ENCODE data around the gene SASH1.

SASH1 gene

DNA sequence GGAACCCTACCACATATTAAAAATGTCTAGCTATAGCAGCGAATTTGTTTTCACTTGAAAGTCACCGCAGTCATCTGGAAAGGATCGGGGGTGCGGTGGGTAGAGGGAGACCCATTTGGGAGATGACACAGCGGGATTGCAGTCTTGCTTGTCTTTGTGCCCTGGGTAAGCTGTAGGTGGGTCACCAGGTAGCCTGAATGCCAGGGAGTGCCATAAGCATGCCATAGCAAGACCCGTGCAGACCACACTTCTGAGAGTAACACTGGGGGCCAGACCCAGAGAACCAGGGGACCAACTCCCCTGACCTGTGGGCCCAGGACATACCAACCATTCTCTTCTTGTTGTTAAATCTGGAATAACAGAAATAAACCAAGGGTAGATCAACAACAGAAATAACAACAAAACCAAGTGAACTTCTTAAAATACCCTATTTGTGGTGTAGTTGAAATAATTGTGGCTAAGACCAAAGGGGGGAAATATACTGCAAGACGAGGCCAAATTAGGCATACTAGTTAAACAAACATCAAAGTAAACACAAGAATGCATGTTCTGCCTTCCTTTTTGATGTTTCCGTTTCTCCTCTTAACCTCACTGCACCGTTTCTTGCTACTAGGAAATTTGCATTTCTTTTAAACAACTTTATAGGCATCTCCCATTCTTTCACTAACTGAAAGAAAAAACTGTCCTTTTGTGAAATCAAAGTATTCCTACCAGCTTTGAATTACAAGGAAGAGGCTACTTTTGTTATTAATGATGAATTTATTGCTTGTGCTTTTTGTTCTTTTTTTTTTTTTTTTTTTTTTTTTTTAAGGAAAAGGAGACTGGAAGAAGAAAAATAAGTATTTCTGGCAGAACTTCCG is 128.2 kb downstream of the SASH1 start:
- H3K36me3 ChIP-seq (ENCODE audit: control insufficient read depth in 5 of 5, insufficient read depth in 5 of 5, low read length in 5 of 5) = peaks cover 7 to 33% (median 24%) of the 10 kb centered on the region in 5 donors
- peak overlapping the region; percentile 38 for H3K27ac ChIP-seq (ENCODE audit: low read depth, low read length)
- H3K4me1 ChIP-seq (ENCODE audit: control insufficient read depth in 5 of 5, insufficient read depth in 5 of 5, low read length in 5 of 5) = peaks cover 2 to 33% (median 9%) of the 10 kb centered on the region in 5 donors
- H3K4me3 ChIP-seq (ENCODE audit: low read depth in 1 of 5, low read length in 5 of 5) = no peak overlapping the region
- no peak overlapping the region for H3K9ac ChIP-seq (ENCODE audit: low read length in 5 of 5)
- H3K27me3 ChIP-seq (ENCODE audit: control insufficient read depth in 5 of 5, insufficient read depth in 4 of 5, low read length in 5 of 5) = no peaks in the 10 kb centered on the region
- no peaks in the 10 kb centered on the region for H3K9me3 ChIP-seq (ENCODE audit: control insufficient read depth in 5 of 5, low read length in 5 of 5)

DNA sequence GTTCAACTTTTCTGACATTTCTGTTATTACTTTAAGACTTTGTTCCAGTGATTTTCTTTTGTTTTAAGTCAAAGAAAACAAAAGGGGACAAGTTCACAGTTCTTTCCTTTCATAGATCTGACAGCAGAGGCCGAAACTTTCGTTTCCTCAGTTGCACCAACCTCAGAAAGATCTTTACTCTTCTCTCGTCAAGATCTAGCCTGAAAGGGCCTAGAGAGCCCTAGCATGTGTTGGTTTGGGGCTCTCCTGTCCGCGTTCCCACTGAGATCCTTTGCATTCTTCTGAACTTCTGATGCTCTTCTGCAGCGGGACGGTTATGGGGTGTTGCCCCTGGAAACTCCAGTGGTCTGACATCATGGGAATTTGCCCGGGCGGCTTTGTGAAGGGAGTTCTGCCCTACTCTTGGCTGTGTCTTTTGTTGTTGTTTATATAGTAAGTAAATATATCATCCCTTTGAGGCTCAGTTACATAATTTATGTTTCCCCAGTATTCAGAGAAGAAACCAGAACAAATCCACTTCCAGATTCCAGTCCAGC is 129.1 kb downstream of the SASH1 start:
- H3K4me3 ChIP-seq (ENCODE audit: low read depth in 1 of 5, low read length in 5 of 5) = no peak overlapping the region
- H3K4me1 ChIP-seq (ENCODE audit: control insufficient read depth in 5 of 5, insufficient read depth in 5 of 5, low read length in 5 of 5) = peaks cover 0 to 25% (median under 1%) of the 10 kb centered on the region in 5 donors
- H3K9ac ChIP-seq (ENCODE audit: low read length in 5 of 5) = peak overlapping the region in 1 of 5 donors; percentile 26
- H3K27ac ChIP-seq (ENCODE audit: low read depth, low read length) = peak overlapping the region; percentile 38
- H3K27me3 ChIP-seq (ENCODE audit: control insufficient read depth in 5 of 5, insufficient read depth in 4 of 5, low read length in 5 of 5) = no peaks in the 10 kb centered on the region
- no peaks in the 10 kb centered on the region for H3K9me3 ChIP-seq (ENCODE audit: control insufficient read depth in 5 of 5, low read length in 5 of 5)
- H3K36me3 ChIP-seq (ENCODE audit: control insufficient read depth in 5 of 5, insufficient read depth in 5 of 5, low read length in 5 of 5) = peaks cover 7 to 38% (median 27%) of the 10 kb centered on the region in 5 donors

DNA sequence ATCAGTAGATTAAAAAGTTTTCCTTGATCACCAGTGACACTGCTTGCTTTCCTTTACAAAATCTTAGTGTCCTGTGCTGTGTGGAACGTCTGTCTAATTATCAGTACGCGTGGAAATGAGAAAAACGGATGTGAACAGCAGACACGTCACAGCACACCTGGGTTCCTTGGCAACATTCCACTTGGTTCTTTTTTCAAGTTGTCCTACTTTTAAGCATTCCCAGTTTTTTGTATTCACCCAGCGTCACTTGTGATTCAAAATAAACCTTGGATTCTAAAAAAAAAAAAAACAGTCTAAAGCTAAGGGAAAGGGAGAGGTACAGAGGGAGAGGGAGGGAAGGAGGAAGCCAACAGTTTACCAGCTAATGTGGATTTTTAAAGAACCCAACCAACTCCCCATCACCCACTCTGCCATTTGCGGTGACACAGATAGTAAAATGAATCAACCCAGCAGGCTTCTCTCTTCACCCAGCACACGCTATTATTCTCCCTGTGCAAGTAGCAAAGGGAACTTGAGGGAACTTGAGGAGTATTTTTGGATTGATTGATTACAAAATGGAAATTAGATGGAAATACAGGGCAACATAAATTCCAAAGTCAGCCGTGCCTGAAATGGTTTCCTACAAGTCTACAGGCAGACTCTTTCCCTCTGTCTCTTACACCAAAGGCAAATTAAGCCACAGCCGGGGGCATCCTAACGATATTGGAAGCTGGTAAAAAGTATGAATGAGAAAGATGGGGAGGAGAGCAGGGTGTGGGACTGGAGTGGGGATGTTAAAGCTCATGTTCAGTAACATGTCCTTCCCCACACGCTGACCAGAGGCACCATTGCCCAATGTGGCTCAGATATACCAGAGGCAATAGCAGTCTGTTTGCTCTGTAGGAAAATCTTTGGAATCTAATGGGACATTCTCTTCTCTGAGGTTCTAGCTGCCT is 129.8 kb downstream of the SASH1 start:
- peaks cover 7 to 40% (median 27%) of the 10 kb centered on the region in 5 donors for H3K36me3 ChIP-seq (ENCODE audit: control insufficient read depth in 5 of 5, insufficient read depth in 5 of 5, low read length in 5 of 5)
- H3K27ac ChIP-seq (ENCODE audit: low read depth, low read length) = peak overlapping the region; percentile 38
- no peaks in the 10 kb centered on the region for H3K27me3 ChIP-seq (ENCODE audit: control insufficient read depth in 5 of 5, insufficient read depth in 4 of 5, low read length in 5 of 5)
- H3K9ac ChIP-seq (ENCODE audit: low read length in 5 of 5) = peak overlapping the region in 1 of 5 donors; percentile 7
- no peak overlapping the region for H3K4me3 ChIP-seq (ENCODE audit: low read depth in 1 of 5, low read length in 5 of 5)
- H3K9me3 ChIP-seq (ENCODE audit: control insufficient read depth in 5 of 5, low read length in 5 of 5) = no peaks in the 10 kb centered on the region
- H3K4me1 ChIP-seq (ENCODE audit: control insufficient read depth in 5 of 5, insufficient read depth in 5 of 5, low read length in 5 of 5) = peaks cover 0 to 23% (median 0%) of the 10 kb centered on the region in 5 donors

DNA sequence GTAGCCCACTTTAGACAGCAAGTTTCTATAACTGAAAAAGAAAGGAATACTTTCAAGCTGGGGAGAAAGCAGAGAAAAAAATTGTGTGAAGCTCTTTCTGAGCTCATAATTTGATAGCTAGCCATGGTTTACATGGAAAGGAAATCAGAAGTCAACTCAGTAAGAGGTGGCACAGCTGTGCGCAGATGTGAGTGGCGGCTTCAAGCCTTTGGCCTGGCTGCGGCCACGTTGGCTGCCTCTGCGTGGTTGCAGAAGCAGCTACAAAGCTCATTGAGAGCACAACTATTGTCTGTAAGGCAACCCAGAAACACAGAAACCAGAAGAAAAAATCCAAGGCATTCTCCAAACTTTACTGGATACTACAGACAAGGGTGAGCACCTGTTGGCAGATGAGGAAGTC is 136.9 kb downstream of the SASH1 start:
- Histone ChIP-seq H3K4me1 (ENCODE audit: control insufficient read depth in 5 of 5, insufficient read depth in 5 of 5, low read length in 5 of 5) (peaks cover 0 to 6% (median 0%) of the 10 kb centered on the region in 5 donors), H3K27me3 (ENCODE audit: control insufficient read depth in 5 of 5, insufficient read depth in 4 of 5, low read length in 5 of 5) (no peaks in the 10 kb centered on the region), H3K9ac (ENCODE audit: low read length in 5 of 5) (no peak overlapping the region), H3K9me3 (ENCODE audit: control insufficient read depth in 5 of 5, low read length in 5 of 5) (no peaks in the 10 kb centered on the region), H3K4me3 (ENCODE audit: low read depth in 1 of 5, low read length in 5 of 5) (no peak overlapping the region), H3K36me3 (ENCODE audit: control insufficient read depth in 5 of 5, insufficient read depth in 5 of 5, low read length in 5 of 5) (peaks cover 0 to 48% (median 31%) of the 10 kb centered on the region in 5 donors), H3K27ac (ENCODE audit: low read depth, low read length) (no peak overlapping the region)

DNA sequence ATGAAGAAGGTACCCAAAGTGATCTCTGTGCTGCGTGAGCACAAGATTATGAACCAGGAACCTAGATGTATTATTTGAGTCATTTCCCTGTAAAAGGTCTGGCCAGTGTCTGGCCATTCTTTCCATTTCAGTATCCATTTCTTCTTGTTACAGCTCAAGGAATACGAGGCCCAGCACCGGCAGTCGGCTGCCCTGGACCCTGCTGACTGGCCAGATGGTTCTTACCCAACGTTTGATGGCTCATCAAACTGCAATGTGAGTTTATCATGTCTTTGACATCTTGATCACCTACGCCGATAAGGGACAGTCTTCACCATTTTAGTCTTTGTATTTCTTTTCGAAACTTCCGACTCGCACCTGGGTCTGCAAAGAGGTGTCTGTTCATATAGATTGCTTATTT is 144.8 kb downstream of the SASH1 start:
- Histone ChIP-seq H3K9ac (ENCODE audit: low read length in 5 of 5) (no peak overlapping the region), H3K9me3 (ENCODE audit: control insufficient read depth in 5 of 5, low read length in 5 of 5) (no peaks in the 10 kb centered on the region), H3K4me3 (ENCODE audit: low read depth in 1 of 5, low read length in 5 of 5) (no peak overlapping the region), H3K36me3 (ENCODE audit: control insufficient read depth in 5 of 5, insufficient read depth in 5 of 5, low read length in 5 of 5) (peaks cover 0 to 18% (median 10%) of the 10 kb centered on the region in 5 donors), H3K4me1 (ENCODE audit: control insufficient read depth in 5 of 5, insufficient read depth in 5 of 5, low read length in 5 of 5) (peaks cover 2 to 21% (median 14%) of the 10 kb centered on the region in 5 donors), H3K27me3 (ENCODE audit: control insufficient read depth in 5 of 5, insufficient read depth in 4 of 5, low read length in 5 of 5) (no peaks in the 10 kb centered on the region), H3K27ac (ENCODE audit: low read depth, low read length) (no peak overlapping the region)

DNA sequence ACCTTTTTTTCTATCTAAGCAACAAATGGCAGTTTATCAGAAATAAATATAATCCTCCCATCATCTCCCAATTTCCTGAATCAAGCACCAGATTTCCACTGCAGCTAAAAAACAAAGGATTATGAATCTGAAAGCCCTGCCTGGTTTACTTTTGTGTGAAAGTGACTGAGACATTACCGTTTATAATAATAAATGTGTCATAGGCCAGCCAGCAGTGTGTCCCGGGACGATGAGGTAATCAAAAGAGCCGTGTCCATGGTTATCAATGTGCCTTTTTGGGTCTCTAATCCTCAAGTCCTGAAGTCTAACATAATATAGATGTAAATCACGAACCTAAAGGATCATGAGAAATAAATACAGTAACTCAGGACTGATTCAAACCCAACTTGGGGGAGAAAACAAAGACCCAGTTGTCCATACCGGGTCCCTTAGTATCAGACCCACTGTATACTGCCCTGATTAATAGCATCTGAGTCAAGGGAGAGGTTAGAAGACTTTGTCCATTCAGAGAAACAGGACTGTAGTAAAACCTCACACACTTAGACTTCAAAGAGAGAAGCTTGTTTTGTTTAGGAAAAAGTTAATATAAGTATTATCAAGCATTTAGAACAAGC is 149.1 kb downstream of the SASH1 start:
- peak overlapping the region; percentile 91 for H3K27ac ChIP-seq (ENCODE audit: low read depth, low read length)
- H3K4me3 ChIP-seq (ENCODE audit: low read depth in 1 of 5, low read length in 5 of 5) = no peak overlapping the region
- H3K9ac ChIP-seq (ENCODE audit: low read length in 5 of 5) = peak overlapping the region in 2 of 5 donors; percentile 1 to 63

DNA sequence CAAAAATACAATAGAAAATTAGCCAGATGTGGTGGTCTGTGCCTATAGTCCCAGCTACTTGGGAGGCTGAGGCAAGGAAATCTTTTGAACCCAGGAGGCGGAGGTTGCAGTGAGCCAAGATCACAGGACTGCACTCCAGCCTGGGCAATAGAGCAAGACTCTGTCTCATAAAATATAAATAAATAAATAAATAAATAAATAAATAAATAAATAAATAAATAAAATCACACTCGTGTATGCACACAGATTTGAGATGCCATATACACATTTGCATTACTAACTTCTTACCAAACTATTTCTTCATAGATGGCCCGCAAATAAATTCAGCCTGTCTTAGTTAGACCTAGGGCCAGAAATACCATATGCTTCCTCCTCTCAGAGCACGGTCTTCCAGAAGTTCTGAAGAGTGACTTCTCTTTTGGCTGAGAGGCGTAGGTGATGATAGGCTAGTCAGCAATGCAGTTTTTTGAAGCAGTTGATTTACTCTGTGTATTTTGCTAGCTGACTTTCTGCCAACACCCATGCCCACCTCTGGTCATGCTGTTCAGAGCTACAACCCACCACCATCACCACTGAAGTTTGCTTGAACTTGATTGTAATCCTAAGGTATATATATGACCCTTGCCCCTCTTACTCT is 150.1 kb downstream of the SASH1 start:
- H3K36me3 ChIP-seq (ENCODE audit: control insufficient read depth in 5 of 5, insufficient read depth in 5 of 5, low read length in 5 of 5) = peaks cover 0 to 7% (median 6%) of the 10 kb centered on the region in 5 donors
- H3K27ac ChIP-seq (ENCODE audit: low read depth, low read length) = peak overlapping the region; percentile 99
- H3K9me3 ChIP-seq (ENCODE audit: control insufficient read depth in 5 of 5, low read length in 5 of 5) = no peaks in the 10 kb centered on the region
- no peak overlapping the region for H3K4me3 ChIP-seq (ENCODE audit: low read depth in 1 of 5, low read length in 5 of 5)
- H3K4me1 ChIP-seq (ENCODE audit: control insufficient read depth in 5 of 5, insufficient read depth in 5 of 5, low read length in 5 of 5) = peaks cover 6 to 55% (median 46%) of the 10 kb centered on the region in 5 donors
- H3K27me3 ChIP-seq (ENCODE audit: control insufficient read depth in 5 of 5, insufficient read depth in 4 of 5, low read length in 5 of 5) = no peaks in the 10 kb centered on the region
- H3K9ac ChIP-seq (ENCODE audit: low read length in 5 of 5) = peak overlapping the region in 2 of 5 donors; percentile 7 to 48

More for the DNA sequence above, 149.1 kb downstream of the SASH1 start:
- Histone ChIP-seq H3K9me3 (ENCODE audit: control insufficient read depth in 5 of 5, low read length in 5 of 5) (no peaks in the 10 kb centered on the region), H3K4me1 (ENCODE audit: control insufficient read depth in 5 of 5, insufficient read depth in 5 of 5, low read length in 5 of 5) (peaks cover 6 to 47% (median 39%) of the 10 kb centered on the region in 5 donors), H3K36me3 (ENCODE audit: control insufficient read depth in 5 of 5, insufficient read depth in 5 of 5, low read length in 5 of 5) (peaks cover 0 to 13% (median 10%) of the 10 kb centered on the region in 5 donors), H3K27me3 (ENCODE audit: control insufficient read depth in 5 of 5, insufficient read depth in 4 of 5, low read length in 5 of 5) (no peaks in the 10 kb centered on the region)

DNA sequence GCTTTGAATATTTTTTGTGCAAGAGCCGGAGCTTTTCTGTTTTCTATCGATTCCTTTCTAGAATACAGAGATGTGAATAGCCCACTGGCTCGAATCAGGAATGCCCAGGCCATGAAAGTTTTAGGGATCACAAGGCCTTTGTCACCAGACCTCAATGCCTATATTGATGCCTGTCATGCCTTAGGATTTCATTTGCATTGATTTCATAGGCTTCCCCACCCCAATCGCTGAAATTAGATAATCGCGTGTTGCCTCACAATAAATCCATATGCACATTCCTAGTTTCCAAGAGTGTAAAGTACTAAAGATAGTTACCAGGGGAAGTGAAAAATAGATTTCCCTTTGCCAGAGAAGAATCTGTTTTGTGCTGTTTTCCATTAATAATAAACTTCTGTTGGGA is 150.8 kb downstream of the SASH1 start:
- H3K4me1 ChIP-seq (ENCODE audit: control insufficient read depth in 5 of 5, insufficient read depth in 5 of 5, low read length in 5 of 5) = peaks cover 6 to 56% (median 51%) of the 10 kb centered on the region in 5 donors
- H3K4me3 ChIP-seq (ENCODE audit: low read depth in 1 of 5, low read length in 5 of 5) = peak overlapping the region in 1 of 5 donors; percentile 14

DNA sequence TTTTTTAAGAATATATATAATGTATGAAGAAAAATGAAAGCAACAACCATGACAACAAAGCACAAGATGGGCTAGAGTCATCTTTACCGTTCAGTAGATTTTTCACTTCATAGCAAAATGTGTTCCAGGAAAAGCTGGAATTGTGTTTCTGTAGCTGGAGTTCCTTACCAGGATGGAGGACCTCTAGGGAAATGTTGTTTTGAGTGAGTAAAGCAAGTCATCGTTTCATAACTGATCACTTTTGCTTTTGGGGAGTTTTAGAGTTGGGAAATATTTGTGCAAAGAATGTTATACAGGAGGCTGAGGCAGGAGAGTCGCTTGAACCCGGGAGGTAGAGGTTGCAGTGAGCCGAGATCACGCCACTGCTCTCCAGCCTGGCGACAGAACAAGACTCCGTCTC is 151.6 kb downstream of the SASH1 start:
- Histone ChIP-seq H3K36me3 (ENCODE audit: control insufficient read depth in 5 of 5, insufficient read depth in 5 of 5, low read length in 5 of 5) (no peaks in the 10 kb centered on the region), H3K9ac (ENCODE audit: low read length in 5 of 5) (peak overlapping the region in 2 of 5 donors; percentile 8 to 24), H3K9me3 (ENCODE audit: control insufficient read depth in 5 of 5, low read length in 5 of 5) (no peaks in the 10 kb centered on the region), H3K27me3 (ENCODE audit: control insufficient read depth in 5 of 5, insufficient read depth in 4 of 5, low read length in 5 of 5) (no peaks in the 10 kb centered on the region), H3K27ac (ENCODE audit: low read depth, low read length) (peak overlapping the region; percentile 99), H3K4me1 (ENCODE audit: control insufficient read depth in 5 of 5, insufficient read depth in 5 of 5, low read length in 5 of 5) (peaks cover 6 to 57% (median 56%) of the 10 kb centered on the region in 5 donors), H3K4me3 (ENCODE audit: low read depth in 1 of 5, low read length in 5 of 5) (no peak overlapping the region)

More for the DNA sequence above, 150.8 kb downstream of the SASH1 start:
- H3K9ac ChIP-seq (ENCODE audit: low read length in 5 of 5) = peak overlapping the region in 4 of 5 donors; percentile 7 to 56 (median 36)
- H3K36me3 ChIP-seq (ENCODE audit: control insufficient read depth in 5 of 5, insufficient read depth in 5 of 5, low read length in 5 of 5) = peaks cover 0 to 2% (median 0%) of the 10 kb centered on the region in 5 donors
- H3K9me3 ChIP-seq (ENCODE audit: control insufficient read depth in 5 of 5, low read length in 5 of 5) = no peaks in the 10 kb centered on the region
- H3K27me3 ChIP-seq (ENCODE audit: control insufficient read depth in 5 of 5, insufficient read depth in 4 of 5, low read length in 5 of 5) = no peaks in the 10 kb centered on the region
- peak overlapping the region; percentile 99 for H3K27ac ChIP-seq (ENCODE audit: low read depth, low read length)
